Prostate gland (tissue), 2 donors: Measurements from ENCODE around the gene SLC66A3.

Source experiments
- CTCF ChIP-seq, 4 experiments: fragments of 200-600 bp in 2 of 4; fragments of 450-650 bp in 2 of 4; sonication (generic) in 2 of 4; IDR thresholded peaks; 1 replicate in 3 of 4; 2 replicates in 1 of 4; pipeline ENCODE4 v1.5.1; 2016 to 2019; ENCODE audit warnings: antibody characterized with exemption in 4 of 4, mild to moderate bottlenecking in 2 of 4, moderate library complexity in 2 of 4
- POLR2AphosphoS5 ChIP-seq: sonication (generic); formaldehyde crosslinking; IDR thresholded peaks from one replicate; pipeline ENCODE4 v1.6.1; 2017; ENCODE audit warnings: antibody characterized with exemption

GRCh38 chr2:11179899-11180298, 24.6 kb downstream of the SLC66A3 start:
- TF ChIP-seq CTCF (IDR thresholded peaks at IDR 0.05) (no peak), POLR2AphosphoS5 (no peak)
